Stimulated activated CD4-positive, alpha-beta T cell treated with anti-CD3 and anti-CD28 coated beads, Interleukin-12 subunit alpha, Interleukin-12 subunit beta, amount 100 ng/mL, for 4 hours (primary cell): Measurements from ENCODE around the gene ATP8B1.
"Not testable (repeated sequence)": the region's sequence is repeated elsewhere in the genome, so short reads cannot be mapped to it uniquely, and the experiment has no call there.

ENCODE experiments used
- DNase-seq: peaks from one replicate; pipeline ENCODE4 v3.0.0-alpha.2; 2020

Gene ATP8B1

DNA sequence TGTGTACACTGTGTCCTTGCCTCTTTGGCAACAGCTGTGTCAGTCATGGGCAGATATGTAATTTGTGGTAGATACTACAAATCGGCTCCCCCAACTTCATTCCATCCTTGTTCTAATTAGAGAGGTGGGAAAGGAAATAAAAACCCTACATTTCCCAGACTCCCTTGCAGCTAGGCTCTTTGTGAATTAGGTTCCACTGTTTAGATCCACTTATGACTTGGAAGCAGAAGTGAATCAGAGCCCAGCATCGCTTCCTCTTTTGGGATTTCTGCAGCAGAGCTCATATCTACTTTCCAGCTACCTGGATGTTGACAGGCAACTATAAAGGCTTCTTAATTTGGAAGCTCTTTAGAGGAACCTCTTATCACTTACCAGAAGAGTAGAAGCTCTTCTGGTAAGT, 147.4 kb downstream of the ATP8B1 start:
- no peak for DNase-seq

DNA sequence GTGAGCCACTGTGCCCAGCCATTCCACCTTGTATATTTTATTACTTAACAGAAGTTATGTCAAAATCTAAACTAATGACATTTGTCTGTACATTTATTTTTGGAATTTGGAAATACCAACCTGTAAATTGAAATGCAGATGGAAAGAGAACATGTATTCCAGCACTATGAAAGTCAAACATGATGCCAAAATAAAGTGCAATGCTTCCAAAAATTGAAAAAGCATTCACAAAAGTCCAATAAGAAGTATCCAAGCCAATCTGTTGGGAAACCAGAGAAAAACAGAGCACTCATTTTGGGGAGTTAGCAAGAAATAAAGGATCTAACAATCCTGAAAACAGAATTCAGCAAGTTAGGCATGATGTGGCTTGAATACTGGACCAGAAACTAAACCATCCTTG, 151.2 kb downstream of the ATP8B1 start:
- DNase-seq: no peak

GRCh38 chr18:57649556-57650500, 153.3 kb downstream of the ATP8B1 start:
- DNase-seq: no peak

DNA sequence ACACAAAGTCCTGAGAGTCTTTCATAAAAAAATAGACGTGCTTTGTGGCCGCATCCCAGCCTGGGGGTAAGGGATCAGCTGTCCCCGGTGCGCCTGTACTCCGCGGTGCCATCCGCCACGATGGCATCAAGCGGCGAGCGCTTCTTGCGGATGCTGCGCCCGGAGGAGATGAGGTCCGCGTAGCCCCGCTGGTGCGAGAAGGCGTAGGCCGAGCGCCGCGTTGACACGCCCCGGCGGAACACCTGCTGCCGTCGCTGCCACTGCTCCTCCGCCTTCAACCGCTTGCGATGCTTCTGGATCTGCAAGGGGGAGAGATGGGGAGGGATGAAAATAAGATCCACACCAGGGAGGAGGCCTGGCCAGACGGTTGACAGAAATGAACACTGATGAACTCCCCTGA, 154.7 kb downstream of the ATP8B1 start:
- no peak for DNase-seq

DNA sequence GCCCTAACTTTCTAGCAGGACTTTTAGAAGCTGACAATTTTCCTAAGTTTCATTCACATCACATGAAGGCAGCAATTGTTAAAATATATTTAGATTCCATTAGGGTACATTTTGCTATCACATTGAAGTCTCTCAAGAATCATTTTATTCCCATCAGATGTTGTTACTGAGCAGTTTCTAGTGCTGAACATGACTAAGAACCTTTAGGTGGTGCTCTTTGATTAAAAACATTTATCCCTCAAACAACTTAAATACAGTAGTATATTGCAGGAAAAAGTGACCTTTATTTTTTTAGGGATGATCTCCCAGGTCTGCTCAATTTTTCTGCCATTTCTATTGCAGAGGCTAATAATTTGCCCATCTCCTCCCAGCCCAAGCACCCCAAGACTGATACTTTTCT, 158.6 kb downstream of the ATP8B1 start:
- DNase-seq: no peak

GRCh38 chr18:57643726-57644125, 159.4 kb downstream of the ATP8B1 start:
- not testable (repeated sequence) for DNase-seq

- not testable (repeated sequence) for DNase-seq
These were observed 160.7 kb downstream of the ATP8B1 start for GRCh38 chr18:57642462-57642861.

GRCh38 chr18:57640749-57641148, 162.4 kb downstream of the ATP8B1 start:
- no peak for DNase-seq

DNA sequence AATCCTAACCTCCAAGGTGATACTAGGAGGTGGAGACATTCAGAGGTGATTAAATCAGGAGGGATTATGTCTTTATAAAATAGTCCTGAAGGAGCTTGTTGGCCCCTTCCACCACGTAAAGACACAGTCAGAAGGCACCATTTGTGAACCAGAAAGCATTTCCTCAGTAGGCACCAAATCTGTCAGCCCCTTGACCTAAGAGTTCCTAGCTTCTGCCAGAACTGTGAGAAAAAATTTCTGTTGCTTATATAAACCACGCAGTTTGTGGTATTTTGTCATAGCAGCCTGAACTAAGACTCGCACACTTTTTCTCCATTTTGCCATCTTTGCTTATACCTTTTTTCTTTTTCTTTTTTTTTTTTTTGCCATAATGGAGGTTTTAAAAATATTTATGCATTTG, 162.9 kb downstream of the ATP8B1 start:
- no peak for DNase-seq

GRCh38 chr18:57635003-57635822, 167.9 kb downstream of the ATP8B1 start:
- no peak for DNase-seq

DNA sequence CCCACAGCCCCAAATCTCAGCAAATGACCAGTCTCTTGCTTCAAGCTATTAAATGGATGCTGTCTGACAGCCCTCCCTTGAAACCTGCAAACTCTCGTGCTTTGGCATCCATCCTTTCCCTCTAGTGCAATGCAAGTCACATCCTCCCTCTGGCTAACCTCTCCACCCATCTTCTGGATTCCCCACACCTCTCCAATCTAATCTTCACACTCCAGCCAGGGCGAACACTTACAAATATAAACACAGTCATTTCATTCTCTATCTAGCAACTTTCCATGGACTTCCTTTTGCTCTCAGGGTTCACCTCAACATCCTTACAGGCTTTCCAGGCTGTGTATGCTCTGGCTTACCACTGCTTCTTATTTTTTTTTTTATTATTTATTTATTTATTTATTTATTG, 171.4 kb downstream of the ATP8B1 start:
- DNase-seq: no peak

DNA sequence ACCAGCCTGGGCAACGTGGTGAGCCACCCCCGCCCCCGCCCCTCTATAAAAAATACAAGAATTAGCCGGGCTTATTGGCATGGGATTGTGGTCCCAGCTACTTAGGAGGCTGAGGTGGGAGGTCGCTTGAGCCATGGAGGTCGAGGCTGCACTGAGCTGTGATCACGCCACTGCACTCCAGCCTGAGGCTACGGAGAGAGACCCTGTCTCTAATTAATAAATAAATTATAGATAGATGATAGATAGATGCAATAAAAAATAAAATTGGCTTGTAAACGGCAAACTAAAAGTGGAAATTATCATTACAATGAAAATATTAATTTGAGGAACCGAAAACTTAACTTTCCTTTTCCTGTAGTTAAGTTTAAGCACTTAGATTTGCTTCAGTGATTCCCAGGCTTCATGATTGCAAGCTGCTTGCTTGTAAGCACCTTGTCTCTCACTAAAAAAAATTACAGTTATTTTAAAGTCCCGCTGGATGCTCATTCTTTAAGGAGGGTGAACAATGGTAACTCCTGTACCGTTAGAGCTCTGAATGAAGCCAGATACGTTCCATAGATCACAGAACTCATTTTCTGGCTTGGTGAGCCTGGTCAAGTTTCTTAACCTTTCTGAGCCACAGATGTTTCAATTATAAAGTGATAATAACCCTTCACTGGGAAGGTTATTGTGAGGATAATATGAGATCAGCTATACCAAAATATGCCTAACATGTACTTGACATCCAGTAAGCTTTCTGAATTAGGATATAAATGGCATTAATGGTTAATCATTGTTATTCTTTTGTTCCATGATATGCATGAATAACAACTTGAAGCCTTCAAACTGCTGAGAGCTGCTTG, 172.1 kb downstream of the ATP8B1 start:
- no peak for DNase-seq

DNA sequence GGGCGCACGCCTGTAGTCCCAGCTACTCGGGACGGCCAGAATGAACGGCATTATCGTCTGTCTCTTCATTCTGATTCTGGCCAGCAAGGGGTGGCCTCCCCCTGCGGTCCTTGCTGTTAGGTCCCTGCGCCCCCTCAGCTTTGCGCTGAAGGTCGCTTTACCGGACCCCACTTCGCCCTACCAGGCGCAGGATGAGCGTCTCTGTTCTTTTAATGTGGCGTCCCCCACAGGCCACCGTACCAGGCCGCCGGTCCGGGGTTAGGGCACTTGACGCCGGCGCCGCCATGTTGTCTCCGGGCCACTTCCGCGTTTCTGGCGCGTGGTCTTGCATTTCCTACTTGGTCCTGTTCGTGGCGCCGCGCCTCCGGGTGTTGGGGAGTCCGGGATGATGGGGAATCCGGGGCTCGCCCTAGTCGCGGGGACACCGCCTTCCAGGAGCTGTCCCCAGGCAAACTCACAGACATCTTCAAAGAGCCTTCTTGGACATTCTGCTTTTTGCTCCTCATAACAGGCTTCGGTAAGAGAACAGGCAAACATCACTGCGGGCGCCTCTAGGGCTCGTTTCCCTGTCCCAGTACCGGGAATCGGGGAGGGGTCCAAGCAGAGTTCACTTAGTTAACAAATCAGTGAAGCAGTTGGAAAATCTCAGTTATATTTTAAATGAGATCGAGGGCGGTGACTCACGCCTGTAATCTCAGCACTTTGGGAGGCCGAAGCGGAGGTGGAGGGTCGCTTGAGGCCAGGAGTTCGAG, 172.9 kb downstream of the ATP8B1 start:
- DNase-seq: peak; percentile 94

GRCh38 chr18:57629422-57629821, 173.7 kb downstream of the ATP8B1 start:
- no peak for DNase-seq

- DNase-seq: no peak
These were observed 175.6 kb downstream of the ATP8B1 start for GRCh38 chr18:57627488-57627887.

DNA sequence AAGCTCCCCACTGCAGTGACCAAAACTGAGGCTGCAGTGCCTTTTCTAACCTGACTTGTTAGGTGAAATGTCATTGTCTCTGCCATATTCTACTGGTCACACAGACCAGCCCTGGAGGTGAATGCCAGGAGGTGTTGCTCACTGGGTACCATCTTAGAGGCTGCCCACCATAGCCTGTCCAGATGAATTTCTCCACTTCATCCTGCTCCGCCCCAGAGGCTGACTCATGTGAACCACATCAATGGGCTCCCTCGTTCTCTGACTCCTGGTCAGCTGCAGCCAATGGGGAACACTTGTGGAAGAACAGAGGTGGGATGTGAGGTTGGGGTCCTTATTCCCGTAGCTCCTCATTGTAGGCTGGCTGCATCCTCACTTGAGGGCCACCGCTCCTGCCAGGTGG, 178.1 kb downstream of the ATP8B1 start:
- no peak for DNase-seq

DNA sequence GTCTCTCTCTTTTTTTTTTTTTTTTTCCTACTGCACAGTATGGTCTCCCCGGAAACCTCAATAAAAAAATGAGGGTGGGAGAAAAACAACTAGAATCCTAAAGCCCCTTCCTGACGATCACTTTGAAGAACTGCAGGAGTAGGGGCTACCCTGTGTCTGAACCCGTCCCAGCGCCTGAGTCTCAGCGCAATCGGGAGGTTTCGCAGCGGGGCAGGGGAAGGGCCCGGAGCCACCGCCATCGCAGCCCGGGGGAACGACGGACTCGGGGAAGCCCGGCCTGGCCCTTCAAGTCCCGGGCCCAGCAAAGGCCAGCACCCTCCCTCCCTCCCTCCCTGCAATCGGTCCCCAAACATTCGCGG, 181.9 kb downstream of the ATP8B1 start:
- no peak for DNase-seq

DNA sequence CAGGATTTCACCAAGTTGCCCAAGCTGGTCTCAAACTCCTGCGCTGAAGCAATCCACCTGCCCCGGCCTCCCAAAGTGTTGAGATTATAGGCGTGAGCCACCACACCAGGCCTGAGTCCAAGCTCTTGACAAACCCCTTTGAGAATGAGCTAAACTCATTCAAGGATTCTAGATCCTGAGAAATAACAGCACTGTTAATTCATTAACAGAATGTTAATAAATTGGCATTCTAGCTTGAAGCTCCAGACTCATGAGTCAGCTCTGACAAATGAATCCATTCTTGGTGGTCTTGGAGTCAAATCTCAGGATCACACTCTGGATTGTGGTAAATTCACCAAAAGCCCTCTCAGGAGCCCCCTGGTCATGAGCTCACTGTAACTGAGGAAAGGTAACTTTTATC, 183.2 kb downstream of the ATP8B1 start:
- DNase-seq: no peak

DNA sequence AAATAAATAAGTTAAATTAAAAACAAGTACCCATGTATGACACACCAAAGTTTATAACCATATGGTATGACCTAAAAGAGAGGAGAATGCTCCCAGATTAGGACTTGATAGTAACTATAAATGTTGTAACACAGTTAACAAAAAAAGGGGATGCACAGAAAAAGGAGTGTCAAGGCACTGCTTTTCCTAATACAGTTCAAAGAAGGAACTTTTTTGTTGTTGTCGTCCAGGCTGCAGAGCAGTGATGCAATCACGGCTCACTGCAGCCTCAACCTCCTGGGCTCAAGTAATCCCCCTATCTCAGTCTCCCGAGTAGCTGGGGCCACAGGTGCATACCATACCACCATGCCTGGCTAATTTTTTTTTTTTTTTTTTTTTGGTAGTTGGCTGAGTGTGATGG, 184.2 kb downstream of the ATP8B1 start:
- DNase-seq: no peak

GRCh38 chr18:57603871-57604270, 199.2 kb downstream of the ATP8B1 start:
- DNase-seq: no peak
